ENCODE results near the gene OR51G1.

DNA sequence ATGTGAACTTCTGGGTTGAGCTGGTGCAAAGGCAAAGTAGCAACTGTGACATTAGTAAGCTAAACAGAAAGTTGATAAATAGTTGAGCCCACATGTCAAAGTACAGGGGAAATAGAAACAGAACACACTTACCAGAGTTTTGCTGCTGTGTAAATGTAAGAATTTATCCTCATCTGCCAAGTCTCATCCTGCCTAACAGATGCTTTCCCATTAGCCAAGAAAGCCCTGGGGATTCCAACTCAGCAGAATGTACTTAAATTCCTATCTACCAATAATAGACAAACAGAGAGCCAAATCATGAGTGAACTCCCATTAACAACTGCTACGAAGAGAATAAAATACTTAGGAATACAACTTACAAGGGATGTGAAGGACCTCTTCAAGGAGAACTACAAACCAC, 38.7 kb upstream of the OR51G1 start:
- TF ChIP-seq POLR2A (IDR thresholded peaks at IDR 0.05): no peak
- TF ChIP-seq, protein P1, sequence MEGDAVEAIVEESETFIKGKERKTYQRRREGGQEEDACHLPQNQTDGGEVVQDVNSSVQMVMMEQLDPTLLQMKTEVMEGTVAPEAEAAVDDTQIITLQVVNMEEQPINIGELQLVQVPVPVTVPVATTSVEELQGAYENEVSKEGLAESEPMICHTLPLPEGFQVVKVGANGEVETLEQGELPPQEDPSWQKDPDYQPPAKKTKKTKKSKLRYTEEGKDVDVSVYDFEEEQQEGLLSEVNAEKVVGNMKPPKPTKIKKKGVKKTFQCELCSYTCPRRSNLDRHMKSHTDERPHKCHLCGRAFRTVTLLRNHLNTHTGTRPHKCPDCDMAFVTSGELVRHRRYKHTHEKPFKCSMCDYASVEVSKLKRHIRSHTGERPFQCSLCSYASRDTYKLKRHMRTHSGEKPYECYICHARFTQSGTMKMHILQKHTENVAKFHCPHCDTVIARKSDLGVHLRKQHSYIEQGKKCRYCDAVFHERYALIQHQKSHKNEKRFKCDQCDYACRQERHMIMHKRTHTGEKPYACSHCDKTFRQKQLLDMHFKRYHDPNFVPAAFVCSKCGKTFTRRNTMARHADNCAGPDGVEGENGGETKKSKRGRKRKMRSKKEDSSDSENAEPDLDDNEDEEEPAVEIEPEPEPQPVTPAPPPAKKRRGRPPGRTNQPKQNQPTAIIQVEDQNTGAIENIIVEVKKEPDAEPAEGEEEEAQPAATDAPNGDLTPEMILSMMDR (IDR thresholded peaks at IDR 0.05): no peak
